Ishikawa (cell line): ENCODE measurements around the gene PACSIN1.
A peak's percentile ranks its signal among the peaks of the same experiment; 100 is the strongest.

Experiments
- CEBPB ChIP-seq: IDR thresholded peaks from 2 replicates; pipeline ENCODE4 v1.6.1; 2012
- CREB1 ChIP-seq: IDR thresholded peaks from 2 replicates; pipeline ENCODE4 v1.6.1; 2012; ENCODE audit warnings: low read depth
- EGR1 ChIP-seq: IDR thresholded peaks from 2 replicates; pipeline ENCODE4 v1.6.1; 2012
- EP300 ChIP-seq: IDR thresholded peaks from 2 replicates; pipeline ENCODE4 v1.6.1; 2012; ENCODE audit warnings: borderline replicate concordance
- FOXM1 ChIP-seq: IDR thresholded peaks from 2 replicates; pipeline ENCODE4 v1.6.1; 2012; ENCODE audit warnings: low read depth, borderline replicate concordance
- MAX ChIP-seq: IDR thresholded peaks from 2 replicates; pipeline ENCODE4 v1.6.1; 2012
- NFIC ChIP-seq: IDR thresholded peaks from 2 replicates; pipeline ENCODE4 v1.6.1; 2012
- RAD21 ChIP-seq: IDR thresholded peaks from 2 replicates; pipeline ENCODE4 v1.6.1; 2012; ENCODE audit warnings: low read depth
- REST ChIP-seq: IDR thresholded peaks from 2 replicates; pipeline ENCODE4 v1.6.1; 2012; ENCODE audit warnings: low read depth, mild to moderate bottlenecking
- TAF1 ChIP-seq: IDR thresholded peaks from 2 replicates; pipeline ENCODE4 v1.6.1; 2012; ENCODE audit warnings: low read depth, mild to moderate bottlenecking
- TCF12 ChIP-seq: IDR thresholded peaks from 2 replicates; pipeline ENCODE4 v1.6.1; 2012; ENCODE audit warnings: low read depth
- TEAD4 ChIP-seq: IDR thresholded peaks from 2 replicates; pipeline ENCODE4 v1.6.1; 2012
- YY1 ChIP-seq: IDR thresholded peaks from 2 replicates; pipeline ENCODE4 v1.6.1; 2012; ENCODE audit warnings: low read depth
- ZBTB7A ChIP-seq: IDR thresholded peaks from 2 replicates; pipeline ENCODE4 v1.6.1; 2012; ENCODE audit warnings: low read depth
- TF ChIP-seq, protein P1 (sequence below): IDR thresholded peaks from 2 replicates; pipeline ENCODE4 v1.6.1; 2012

The PACSIN1 gene

GRCh38 chr6:34575326-34575725 lies 109.5 kb downstream of the PACSIN1 start:
- TF ChIP-seq TCF12 (no peak), ZBTB7A (no peak), YY1 (no peak), EP300 (no peak), MAX (no peak), CEBPB (no peak), NFIC (no peak), RAD21 (peak; percentile 29), REST (no peak), CREB1 (no peak), TEAD4 (no peak), EGR1 (peak; percentile 47; the same call in 1 of the 2 replicates), FOXM1 (no peak), TAF1 (no peak)
- TF ChIP-seq, protein P1, sequence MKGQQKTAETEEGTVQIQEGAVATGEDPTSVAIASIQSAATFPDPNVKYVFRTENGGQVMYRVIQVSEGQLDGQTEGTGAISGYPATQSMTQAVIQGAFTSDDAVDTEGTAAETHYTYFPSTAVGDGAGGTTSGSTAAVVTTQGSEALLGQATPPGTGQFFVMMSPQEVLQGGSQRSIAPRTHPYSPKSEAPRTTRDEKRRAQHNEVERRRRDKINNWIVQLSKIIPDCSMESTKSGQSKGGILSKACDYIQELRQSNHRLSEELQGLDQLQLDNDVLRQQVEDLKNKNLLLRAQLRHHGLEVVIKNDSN = no peak

- TF ChIP-seq EGR1 (no peak), NFIC (no peak), EP300 (no peak), MAX (no peak), CREB1 (no peak), FOXM1 (no peak), TEAD4 (no peak), REST (no peak), YY1 (no peak), RAD21 (no peak), ZBTB7A (no peak), CEBPB (no peak)
- TF ChIP-seq, protein P1 = no peak
Measured at GRCh38 chr6:34576286-34576955, 110.5 kb downstream of the PACSIN1 start.

- TF ChIP-seq MAX (no peak), EGR1 (no peak), FOXM1 (no peak), RAD21 (no peak), ZBTB7A (no peak), REST (no peak), EP300 (no peak), CEBPB (no peak), TAF1 (no peak), TCF12 (no peak), YY1 (no peak), CREB1 (no peak)
Measured at GRCh38 chr6:34578445-34579262, 112.8 kb downstream of the PACSIN1 start.
